Small intestine (tissue), 7 donors: Measurements from ENCODE around the gene PLXDC2. TPM values are rescaled to one million over a fixed set of nuclear protein-coding genes. Genes with fewer than 3 reads are reported as not detected.

Experiments used
- DNase-seq, 2 donors: peaks; one replicate each; pipeline versions ENCODE4 v3.0.0 to v3.0.0-alpha.2; 2013
- FAIRE-seq: peaks from 2 replicates; lab custom pipeline; 2012; peaks lifted over from hg19 to GRCh38; lab: Jason Lieb, UNC
- H3K27ac ChIP-seq, 3 donors: one replicate each; pipeline ENCODE4 v1.5.1; 2013; ENCODE audit warnings: low read length in 2 of 3, mild to moderate bottlenecking in 2 of 3, control low read depth in 1 of 3, inconsistent platforms in 1 of 3, low read depth in 1 of 3, moderate library complexity in 1 of 3
- H3K27me3 ChIP-seq, 3 donors: one replicate each; pipeline ENCODE4 v1.6.1; 2013; ENCODE audit warnings: low read length in 3 of 3, inconsistent platforms in 1 of 3; ENCODE audit not compliant: control insufficient read depth in 3 of 3, insufficient read depth in 3 of 3
- H3K36me3 ChIP-seq, 3 donors: one replicate each; pipeline ENCODE4 v1.6.1; 2013; ENCODE audit warnings: low read length in 3 of 3, inconsistent platforms in 1 of 3, low read depth in 1 of 3, mild to moderate bottlenecking in 1 of 3, moderate library complexity in 1 of 3; ENCODE audit not compliant: control insufficient read depth in 3 of 3, insufficient read depth in 2 of 3
- H3K4me1 ChIP-seq, 3 donors: one replicate each; pipeline ENCODE4 v1.6.1; 2013; ENCODE audit warnings: low read length in 2 of 3, inconsistent platforms in 1 of 3, low read depth in 1 of 3, mild to moderate bottlenecking in 1 of 3, moderate library complexity in 1 of 3; ENCODE audit not compliant: control insufficient read depth in 3 of 3, insufficient read depth in 2 of 3
- H3K4me3 ChIP-seq, 3 donors: one replicate each; pipeline ENCODE4 v1.5.1; 2013; ENCODE audit warnings: low read length in 3 of 3, control low read depth in 1 of 3, inconsistent platforms in 1 of 3, low read depth in 1 of 3, mild to moderate bottlenecking in 1 of 3, moderate library complexity in 1 of 3
- H3K9me3 ChIP-seq, 2 donors: one replicate each; pipeline ENCODE4 v1.6.1; 2013; ENCODE audit warnings: low read depth in 1 of 2, low read length in 1 of 2; ENCODE audit not compliant: control insufficient read depth in 2 of 2, insufficient read depth in 1 of 2
- WGBS, 3 donors: extraction: QIAGEN DNeasy Blood & Tissue Kit; methylation state at CpG; one replicate each; pipeline ENCODE4 v1.1.7; 2013; 5-methylcytosine and 5-hydroxymethylcytosine counted together
- polyA plus RNA-seq, 4 donors: library from polyadenylated mRNA; stranded (reverse) in 3 of 4; unstranded in 1 of 4; fragments of 200-250 nt in 3 of 4; fragments of 120-200 nt in 1 of 4; gene quantifications; one replicate each; pipeline versions ENCODE4 v1.2.1 to v1.2.3, GENCODE V29; 2013
- donor health status: healthy with polysubstance abuse.
- donor health status: control.
- donor health status: control.
- donor health status: Bipolar disorder and iron deficiency.
- donor health status: healthy.

Gene PLXDC2
- polyA plus RNA-seq, 4 donors: 0.81 to 18.3 (median 3.4) TPM

- H3K27me3 ChIP-seq: no peaks in the 10 kb centered on the region
- no peaks in the 10 kb centered on the region for H3K9me3 ChIP-seq
- 79 to 94% (median 91%) methylated on average over 4 of the region's 4 CpGs for WGBS, 3 donors
- no peak overlapping the region for H3K4me3 ChIP-seq
- FAIRE-seq (no peak), DNase-seq (no peak)
- H3K36me3 ChIP-seq: peaks cover 0 to 4% (median 0%) of the 10 kb centered on the region in 3 donors
- H3K4me1 ChIP-seq: peaks cover 0 to 3% (median 0%) of the 10 kb centered on the region in 3 donors
- no peak overlapping the region for H3K27ac ChIP-seq
Observed at GRCh38 chr10:20108021-20108420, 291.8 kb downstream of the PLXDC2 start.

DNA sequence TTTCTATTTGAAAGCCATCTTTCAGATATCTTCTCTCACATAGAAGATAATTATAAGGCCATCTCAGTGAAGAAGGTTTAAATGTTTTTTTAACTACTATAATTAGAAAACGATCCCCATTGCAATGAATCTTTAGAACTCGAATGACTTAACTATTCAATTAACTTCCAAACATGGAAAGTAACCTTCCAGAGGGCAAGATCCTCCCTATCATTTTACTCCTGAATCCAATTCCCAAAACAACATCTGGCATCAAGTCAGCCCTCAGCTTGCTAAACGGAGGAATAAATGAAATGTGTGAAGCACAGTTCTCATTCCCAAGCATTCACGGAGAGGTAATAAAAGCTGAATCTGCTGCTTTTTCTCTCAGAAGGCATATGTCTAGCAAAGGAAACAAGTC is 293.4 kb downstream of the PLXDC2 start:
- WGBS, 3 donors: 80 to 84% (median 82%) methylated on average over 4 of the region's 4 CpGs

GRCh38 chr10:20110125-20111100 is 294.2 kb downstream of the PLXDC2 start:
- Histone ChIP-seq H3K9me3 (no peaks in the 10 kb centered on the region), H3K4me3 (no peak overlapping the region), H3K4me1 (peaks cover 0 to 2% (median 0%) of the 10 kb centered on the region in 3 donors), H3K27me3 (no peaks in the 10 kb centered on the region), H3K36me3 (peaks cover 0 to 4% (median 0%) of the 10 kb centered on the region in 3 donors), H3K27ac (no peak overlapping the region)
- DNase-seq: no peak
- FAIRE-seq: no peak
- 76 to 99% (median 80%) methylated on average over 7 of the region's 7 CpGs for WGBS, 3 donors

More for the DNA sequence above, 293.4 kb downstream of the PLXDC2 start:
- Histone ChIP-seq H3K9me3 (no peaks in the 10 kb centered on the region), H3K27me3 (no peaks in the 10 kb centered on the region), H3K27ac (no peak overlapping the region), H3K4me3 (no peak overlapping the region), H3K36me3 (peaks cover 0 to 4% (median 0%) of the 10 kb centered on the region in 3 donors), H3K4me1 (peaks cover 0 to 3% (median 0%) of the 10 kb centered on the region in 3 donors)
- FAIRE-seq (no peak), DNase-seq (no peak)

DNA sequence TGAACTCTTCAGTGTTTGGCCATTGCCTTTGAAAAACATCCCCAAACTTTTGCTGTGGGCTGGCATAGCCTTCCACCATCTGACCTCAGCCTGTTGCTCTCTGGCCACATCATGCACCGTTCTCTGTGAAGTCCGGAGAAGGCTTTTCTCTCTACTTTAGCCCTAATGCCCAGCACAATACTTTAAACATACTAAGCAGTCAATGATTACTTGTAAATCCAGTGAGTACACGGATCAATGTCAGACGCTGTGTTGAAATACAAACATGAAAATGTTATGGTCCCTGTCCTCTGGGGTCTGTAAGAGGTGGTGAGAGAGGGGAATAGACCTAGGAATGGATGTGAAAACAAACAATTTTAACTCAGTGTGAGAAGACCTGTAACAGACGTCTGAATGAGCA is 297.9 kb downstream of the PLXDC2 start:
- Histone ChIP-seq H3K4me1 (no peaks in the 10 kb centered on the region), H3K36me3 (peaks cover 0 to 2% (median 0%) of the 10 kb centered on the region in 3 donors), H3K4me3 (no peak overlapping the region), H3K27me3 (no peaks in the 10 kb centered on the region), H3K27ac (no peak overlapping the region), H3K9me3 (no peaks in the 10 kb centered on the region)
- FAIRE-seq: no peak
- 74 to 86% (median 78%) methylated on average over 5 of the region's 5 CpGs for WGBS, 3 donors
- no peak for DNase-seq

- FAIRE-seq: no peak
Observed at GRCh38 chr10:20115894-20116293, 299.7 kb downstream of the PLXDC2 start.

DNA sequence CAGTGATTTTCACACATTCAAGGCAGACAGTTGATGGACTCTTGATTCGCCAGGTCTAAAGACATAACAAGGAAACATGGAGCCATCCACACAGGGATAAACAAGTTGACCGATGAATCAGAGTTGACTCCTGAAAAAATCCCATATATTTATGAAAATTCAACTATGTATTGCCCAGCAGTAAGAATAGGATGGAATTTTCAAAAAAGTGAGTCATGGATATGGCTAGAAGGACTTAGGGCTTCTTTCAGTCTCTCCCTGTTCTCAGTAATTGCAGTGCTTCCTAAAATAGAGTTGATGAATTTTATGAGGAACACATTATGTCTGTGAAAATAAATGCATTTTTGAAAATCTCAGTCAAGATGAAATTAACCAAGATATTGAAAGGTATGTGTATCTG is 301.2 kb downstream of the PLXDC2 start:
- H3K4me1 ChIP-seq: no peaks in the 10 kb centered on the region
- no peaks in the 10 kb centered on the region for H3K9me3 ChIP-seq
- H3K4me3 ChIP-seq: no peak overlapping the region
- no peak overlapping the region for H3K27ac ChIP-seq
- FAIRE-seq (no peak), DNase-seq (no peak)
- H3K36me3 ChIP-seq: no peaks in the 10 kb centered on the region
- no peaks in the 10 kb centered on the region for H3K27me3 ChIP-seq
- 91 to 97% (median 96%) methylated on average over 2 of the region's 2 CpGs for WGBS, 3 donors

More at GRCh38 chr10:20115894-20116293, 299.7 kb downstream of the PLXDC2 start:
- Histone ChIP-seq H3K27me3 (no peaks in the 10 kb centered on the region), H3K9me3 (no peaks in the 10 kb centered on the region), H3K4me1 (no peaks in the 10 kb centered on the region), H3K4me3 (no peak overlapping the region), H3K27ac (no peak overlapping the region), H3K36me3 (no peaks in the 10 kb centered on the region)
- DNase-seq: no peak
- WGBS, 3 donors: 90 to 94% (median 91%) methylated on average over 5 of the region's 5 CpGs

DNA sequence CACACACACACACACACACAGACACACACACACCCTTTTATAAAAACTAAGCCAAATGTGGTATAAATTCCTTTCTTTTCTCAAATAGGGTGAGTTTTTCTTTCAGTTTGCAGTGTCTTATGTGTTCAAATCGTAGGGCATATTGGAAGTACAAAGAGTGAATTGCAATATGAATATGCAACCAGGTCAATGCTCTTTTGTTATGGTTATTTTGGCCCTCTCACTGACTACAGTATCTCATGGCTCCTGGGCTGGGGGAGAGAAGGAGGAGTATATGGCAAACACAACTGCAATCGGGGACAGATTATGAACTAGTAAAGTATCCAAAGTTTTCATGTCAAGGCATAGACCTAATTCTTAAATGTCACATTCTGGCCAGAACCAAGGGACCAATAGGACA is 301.9 kb downstream of the PLXDC2 start:
- no peak for FAIRE-seq
- Histone ChIP-seq H3K4me3 (no peak overlapping the region), H3K9me3 (no peaks in the 10 kb centered on the region), H3K36me3 (no peaks in the 10 kb centered on the region), H3K27ac (no peak overlapping the region), H3K4me1 (no peaks in the 10 kb centered on the region), H3K27me3 (no peaks in the 10 kb centered on the region)
- WGBS, 3 donors: 79 to 84% (median 83%) methylated on average over 2 of the region's 2 CpGs
- DNase-seq: no peak

DNA sequence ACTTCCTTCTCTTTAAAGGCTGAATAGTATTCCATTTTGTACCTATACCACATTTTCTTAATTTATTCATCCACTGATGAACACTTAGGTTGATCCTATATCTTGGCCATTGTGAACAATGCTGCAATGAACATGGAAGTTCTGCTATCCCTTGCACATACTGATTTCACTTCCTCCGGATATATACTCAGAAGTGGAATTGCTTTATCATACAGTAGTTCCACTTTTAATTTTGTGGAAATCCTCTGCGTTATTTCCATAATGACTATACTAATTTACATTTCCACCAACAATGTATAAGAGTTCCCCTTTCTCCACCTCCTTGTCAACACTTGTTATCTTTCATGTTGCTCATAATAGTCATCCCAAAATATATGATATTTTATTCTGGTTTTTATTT is 312.6 kb downstream of the PLXDC2 start:
- DNase-seq (no peak), FAIRE-seq (no peak)
- Histone ChIP-seq H3K4me1 (no peaks in the 10 kb centered on the region), H3K27me3 (no peaks in the 10 kb centered on the region), H3K4me3 (no peak overlapping the region), H3K9me3 (peaks cover 0 to 3% of the 10 kb centered on the region in 2 donors), H3K27ac (no peak overlapping the region), H3K36me3 (no peaks in the 10 kb centered on the region)
- 87 to 99% (median 91%) methylated on average over 2 of the region's 2 CpGs for WGBS, 3 donors
